CD4-positive, alpha-beta T cell treated with Interleukin-4 for 4 hours (primary cell): ENCODE data around the gene PKD2L1.
"Not testable (repeated sequence)": the region's sequence is repeated elsewhere in the genome, so short reads cannot be mapped to it uniquely, and the experiment has no call there.

ENCODE experiments used
- DNase-seq: peaks from one replicate; pipeline ENCODE4 v3.0.0-alpha.2; 2020

Gene PKD2L1

GRCh38 chr10:100333661-100334440 is 3.8 kb upstream of the PKD2L1 start:
- no peak for DNase-seq

DNA sequence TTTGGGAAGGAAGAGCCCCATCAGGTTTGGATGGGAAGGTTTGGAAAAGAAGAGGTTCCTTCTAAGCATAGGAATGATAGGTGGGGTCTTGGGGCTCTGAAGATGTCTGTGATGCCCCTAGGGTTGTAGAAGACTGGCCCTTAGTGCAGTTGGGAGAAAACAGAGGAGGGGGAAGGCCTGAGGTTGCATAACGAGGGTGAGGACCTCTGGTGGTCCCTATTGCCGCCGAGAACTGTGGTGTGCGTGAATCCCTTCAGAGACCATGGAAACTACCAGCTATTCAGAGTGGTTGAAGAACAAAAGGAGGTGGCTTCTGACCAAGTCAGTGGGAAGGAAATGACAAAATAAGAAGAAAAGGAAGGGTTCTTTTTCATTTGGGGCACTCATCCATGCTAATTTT is 3.1 kb upstream of the PKD2L1 start:
- no peak for DNase-seq

GRCh38 chr10:100328198-100328597 is 1.8 kb downstream of the PKD2L1 start:
- no peak for DNase-seq

DNA sequence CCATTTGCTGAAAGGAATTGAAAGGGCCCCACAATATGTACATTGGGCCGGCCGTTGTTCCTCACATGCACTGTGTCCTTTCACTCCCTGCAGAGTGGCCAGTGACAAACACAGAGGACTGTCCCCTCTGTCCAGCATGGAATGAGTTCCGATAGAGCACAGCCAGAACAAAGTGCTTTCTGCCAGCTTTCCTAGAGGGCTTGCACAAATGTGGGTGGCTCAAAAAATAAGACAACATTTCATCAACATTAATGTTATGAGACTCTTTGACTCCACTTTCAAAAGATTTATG is 2.4 kb downstream of the PKD2L1 start:
- DNase-seq, result no peak

- peak; percentile 5 for DNase-seq
Measured at GRCh38 chr10:100327007-100327717, 2.9 kb downstream of the PKD2L1 start.

- no peak for DNase-seq
Measured at GRCh38 chr10:100325158-100325557, 4.9 kb downstream of the PKD2L1 start.

- no peak for DNase-seq
Measured at GRCh38 chr10:100319707-100320402, 10.2 kb downstream of the PKD2L1 start.

GRCh38 chr10:100318207-100318606 is 11.8 kb downstream of the PKD2L1 start:
- DNase-seq, result no peak

- DNase-seq, result no peak
Measured at GRCh38 chr10:100315615-100316014, 14.4 kb downstream of the PKD2L1 start.

GRCh38 chr10:100311298-100311697 is 18.7 kb downstream of the PKD2L1 start:
- no peak for DNase-seq

GRCh38 chr10:100307684-100308083 is 22.3 kb downstream of the PKD2L1 start:
- DNase-seq, result no peak

DNA sequence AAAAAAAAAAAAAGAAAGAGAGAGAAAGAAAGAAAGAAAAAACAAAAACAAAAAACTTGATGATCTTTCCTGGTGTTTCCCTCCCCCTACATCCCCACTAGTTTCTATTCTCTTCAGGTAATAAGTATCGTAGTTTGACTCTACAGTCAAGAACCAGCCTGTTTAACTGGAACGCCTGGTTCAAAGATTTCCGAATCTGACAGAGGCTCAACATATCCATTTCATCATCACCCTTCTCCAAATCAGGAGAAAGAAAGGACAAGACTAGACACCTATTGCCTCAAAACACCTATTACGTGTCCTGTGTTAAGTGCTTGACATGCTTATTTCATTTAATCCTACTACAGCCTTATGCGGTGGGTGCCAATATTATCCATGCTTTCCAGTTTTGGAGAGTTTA is 23.2 kb downstream of the PKD2L1 start:
- DNase-seq, result no peak

DNA sequence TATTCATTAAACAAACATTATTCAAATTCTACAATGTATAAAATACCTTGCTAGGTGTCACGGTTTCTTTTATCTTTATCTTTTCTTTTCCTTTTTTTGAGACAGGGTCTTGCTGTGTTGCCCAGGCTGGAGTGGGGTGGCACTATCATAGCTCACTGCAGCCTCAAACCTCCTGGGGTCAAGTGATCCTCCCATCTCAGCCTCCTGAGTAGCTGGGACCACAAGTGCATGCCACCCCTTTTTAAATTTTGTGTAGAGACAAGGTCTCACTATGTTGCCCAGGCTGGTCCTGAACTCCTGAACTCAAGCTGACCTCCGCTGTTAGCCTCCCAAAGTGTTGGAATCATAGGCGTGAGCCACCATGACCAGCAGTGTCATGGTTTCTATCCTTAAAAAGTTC is 25.6 kb downstream of the PKD2L1 start:
- no peak for DNase-seq

DNA sequence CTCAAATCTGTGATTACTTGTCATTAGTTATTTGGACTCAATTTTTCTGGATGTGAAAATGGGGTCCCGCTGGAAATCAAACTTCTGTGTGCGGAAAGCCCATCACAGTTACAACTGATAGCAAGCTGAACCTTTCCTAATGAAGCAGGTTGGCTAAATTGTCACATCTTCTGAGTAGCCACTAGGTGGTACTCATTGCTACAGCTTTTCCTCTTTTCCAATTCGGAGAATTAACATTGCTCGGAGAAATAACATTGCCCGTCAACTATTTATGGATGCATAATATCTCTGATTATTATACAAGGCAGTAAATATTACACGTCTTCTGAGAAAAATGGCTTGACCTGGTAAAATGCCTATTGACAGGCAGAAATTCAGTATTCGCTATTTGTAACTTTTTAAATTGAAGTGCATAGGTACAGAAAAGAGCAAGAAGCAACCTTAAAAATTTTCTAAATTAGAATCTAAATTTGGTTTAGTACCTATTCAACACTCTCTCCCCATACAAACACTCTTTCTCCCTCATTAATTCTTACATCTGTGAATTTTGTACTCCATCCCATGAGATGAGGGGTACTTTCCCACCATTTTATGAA is 26.2 kb downstream of the PKD2L1 start:
- no peak for DNase-seq

DNA sequence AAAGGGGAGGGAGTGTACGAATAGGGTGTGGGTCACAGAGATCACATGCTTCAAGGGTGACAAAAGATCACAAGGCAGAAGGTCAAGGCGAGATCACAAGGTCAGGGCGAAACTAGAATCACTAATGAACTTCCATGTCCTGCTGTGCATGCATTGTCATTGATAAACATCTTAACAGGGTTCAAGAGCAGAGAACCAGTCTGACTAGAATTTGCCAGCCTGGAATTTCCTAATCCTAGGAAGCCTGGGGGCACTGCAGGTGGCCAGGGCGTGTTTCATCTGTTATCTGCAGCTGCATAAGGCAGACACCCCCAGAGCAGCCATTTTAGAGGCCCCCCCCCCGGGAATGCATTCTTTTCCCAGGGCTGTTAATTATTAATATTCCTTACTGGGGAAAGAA is 28.9 kb downstream of the PKD2L1 start:
- DNase-seq, result not testable (repeated sequence)

DNA sequence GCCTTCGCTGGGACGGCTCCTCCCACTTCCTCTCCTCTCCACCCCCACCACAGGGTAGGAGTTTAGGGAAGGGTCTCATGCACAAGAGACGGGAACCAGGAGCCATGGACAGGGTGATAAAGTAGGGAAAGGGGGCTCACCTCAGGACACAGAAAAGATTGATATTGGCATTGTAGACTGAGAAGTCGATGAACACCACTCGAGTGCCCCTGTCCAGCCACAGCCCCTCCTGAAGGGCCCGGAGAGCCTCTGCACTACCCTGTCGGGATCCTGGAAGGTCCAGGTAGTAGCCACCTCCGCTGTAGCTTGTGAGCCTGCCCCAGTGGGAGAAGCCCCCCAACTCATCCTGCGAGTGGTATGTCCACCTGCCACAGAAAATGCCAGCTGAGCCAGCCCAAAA is 32.8 kb downstream of the PKD2L1 start:
- no peak for DNase-seq

- DNase-seq, result no peak
Measured at GRCh38 chr10:100293066-100293465, 37.0 kb downstream of the PKD2L1 start.

DNA sequence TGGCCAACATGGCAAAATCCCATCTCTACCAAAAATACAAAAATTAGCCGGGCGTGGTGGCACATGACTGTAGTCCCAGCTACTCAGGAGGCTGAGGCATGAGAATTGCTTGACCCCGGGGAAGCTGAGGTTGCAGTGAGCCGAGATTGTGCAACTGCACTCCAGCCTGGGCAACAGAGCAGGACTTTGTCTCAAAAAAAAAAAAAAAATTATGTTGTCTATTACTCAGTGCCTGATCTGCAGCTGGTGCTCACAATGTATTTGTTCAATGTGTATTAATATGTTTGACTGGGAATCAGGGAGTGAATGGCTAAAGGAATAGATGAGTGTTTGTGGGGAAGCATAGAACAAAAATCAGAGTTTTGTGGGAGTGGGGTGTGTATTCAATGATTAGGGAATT is 37.7 kb downstream of the PKD2L1 start:
- DNase-seq, result not testable (repeated sequence)

GRCh38 chr10:100291356-100291755 is 38.7 kb downstream of the PKD2L1 start:
- DNase-seq, result no peak

GRCh38 chr10:100289641-100290040 is 40.4 kb downstream of the PKD2L1 start:
- DNase-seq, result no peak

DNA sequence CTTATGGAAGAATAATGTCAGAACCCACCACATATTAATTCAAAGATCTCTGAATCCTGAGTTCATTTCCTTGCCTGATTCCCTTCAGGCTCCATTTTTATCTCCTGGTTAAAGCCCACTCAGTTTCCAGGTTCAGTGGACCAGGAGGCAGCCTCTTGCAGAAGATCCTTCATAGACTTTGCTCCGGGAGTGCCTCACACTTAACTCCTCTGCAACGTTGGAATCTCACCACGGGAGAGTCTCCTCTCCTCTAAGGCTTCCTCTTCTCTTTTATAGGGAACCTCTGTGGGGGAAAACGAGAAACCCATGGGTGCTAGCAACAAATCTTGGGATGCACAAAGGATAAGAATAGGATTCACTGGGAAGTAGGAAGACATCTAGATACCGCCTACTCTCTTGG is 41.8 kb downstream of the PKD2L1 start:
- no peak for DNase-seq

- no peak for DNase-seq
Measured at GRCh38 chr10:100287756-100288155, 42.3 kb downstream of the PKD2L1 start.
